NCI-H69 (cell line): ENCODE measurements around the gene CCNC.

Experiments used
- DNase-seq: peaks from one replicate; lab custom pipeline; 2025; lab: John Stamatoyannopoulos, UW

The CCNC gene, protein sequence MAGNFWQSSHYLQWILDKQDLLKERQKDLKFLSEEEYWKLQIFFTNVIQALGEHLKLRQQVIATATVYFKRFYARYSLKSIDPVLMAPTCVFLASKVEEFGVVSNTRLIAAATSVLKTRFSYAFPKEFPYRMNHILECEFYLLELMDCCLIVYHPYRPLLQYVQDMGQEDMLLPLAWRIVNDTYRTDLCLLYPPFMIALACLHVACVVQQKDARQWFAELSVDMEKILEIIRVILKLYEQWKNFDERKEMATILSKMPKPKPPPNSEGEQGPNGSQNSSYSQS

DNA sequence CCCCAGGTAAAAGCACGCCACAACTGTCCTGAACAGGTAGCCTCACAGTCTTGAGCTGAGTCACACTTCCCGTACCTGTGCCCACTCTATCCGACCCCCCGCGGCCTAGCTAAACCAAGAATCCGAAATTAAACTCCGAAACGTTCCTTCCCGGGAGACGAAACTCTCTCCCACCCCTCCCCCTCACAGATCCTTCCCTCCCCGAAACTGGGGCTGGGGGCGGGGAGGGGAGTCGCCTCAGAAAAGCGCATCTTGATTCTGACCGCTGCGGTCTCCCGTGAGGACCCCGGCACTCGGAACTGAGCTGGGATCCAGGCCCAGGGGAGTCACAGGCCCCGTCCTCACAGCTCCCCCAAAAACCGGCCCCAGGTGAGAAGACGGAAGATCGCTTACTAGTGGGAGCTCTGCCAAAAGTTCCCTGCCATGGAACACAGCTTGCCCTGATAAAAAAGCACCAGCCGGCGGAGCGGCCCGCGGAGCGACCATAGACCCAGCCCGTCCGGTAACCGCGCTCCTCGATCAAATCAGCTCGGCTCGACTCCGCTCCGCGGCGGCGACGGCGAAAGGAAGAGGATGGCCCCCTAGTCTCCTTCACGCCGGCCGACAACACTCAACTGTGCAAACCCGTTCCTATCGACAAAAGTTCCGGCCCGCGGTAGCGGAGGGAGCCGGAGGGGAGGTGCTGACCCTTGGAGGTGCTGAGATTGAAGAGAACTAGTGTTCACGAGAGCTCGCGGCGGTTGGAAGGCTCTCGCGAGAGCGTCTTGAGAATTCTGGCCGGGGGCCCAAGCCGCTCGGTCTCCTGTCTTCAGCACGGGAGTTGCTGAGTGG lies at the start of gene CCNC:
Gene CCNC (minus strand): TSS at position 558 of the 831 bp plus-strand sequence. CDS start 133 bp downstream, at position 425.
- peak; percentile 99 for DNase-seq

DNA sequence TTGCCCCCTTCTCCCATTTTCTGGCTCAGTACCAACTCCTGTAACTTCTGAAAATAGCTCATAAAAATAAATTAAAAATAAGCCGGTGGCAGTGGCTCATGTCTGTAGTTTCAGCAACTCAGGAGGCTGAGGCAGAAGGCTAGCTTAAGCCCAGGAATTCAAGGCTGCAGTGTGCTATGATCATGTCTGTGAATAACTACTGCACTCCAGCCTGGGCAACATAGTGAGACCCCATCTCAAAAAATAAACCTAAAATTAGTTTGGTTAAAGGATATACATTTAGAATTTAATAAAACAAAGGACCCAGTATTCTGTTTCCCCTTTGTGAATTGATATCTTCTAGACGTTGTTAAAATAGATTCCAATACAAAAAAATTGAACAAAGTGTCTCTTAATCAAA lies 48.7 kb upstream of the CCNC start:
- no peak for DNase-seq

DNA sequence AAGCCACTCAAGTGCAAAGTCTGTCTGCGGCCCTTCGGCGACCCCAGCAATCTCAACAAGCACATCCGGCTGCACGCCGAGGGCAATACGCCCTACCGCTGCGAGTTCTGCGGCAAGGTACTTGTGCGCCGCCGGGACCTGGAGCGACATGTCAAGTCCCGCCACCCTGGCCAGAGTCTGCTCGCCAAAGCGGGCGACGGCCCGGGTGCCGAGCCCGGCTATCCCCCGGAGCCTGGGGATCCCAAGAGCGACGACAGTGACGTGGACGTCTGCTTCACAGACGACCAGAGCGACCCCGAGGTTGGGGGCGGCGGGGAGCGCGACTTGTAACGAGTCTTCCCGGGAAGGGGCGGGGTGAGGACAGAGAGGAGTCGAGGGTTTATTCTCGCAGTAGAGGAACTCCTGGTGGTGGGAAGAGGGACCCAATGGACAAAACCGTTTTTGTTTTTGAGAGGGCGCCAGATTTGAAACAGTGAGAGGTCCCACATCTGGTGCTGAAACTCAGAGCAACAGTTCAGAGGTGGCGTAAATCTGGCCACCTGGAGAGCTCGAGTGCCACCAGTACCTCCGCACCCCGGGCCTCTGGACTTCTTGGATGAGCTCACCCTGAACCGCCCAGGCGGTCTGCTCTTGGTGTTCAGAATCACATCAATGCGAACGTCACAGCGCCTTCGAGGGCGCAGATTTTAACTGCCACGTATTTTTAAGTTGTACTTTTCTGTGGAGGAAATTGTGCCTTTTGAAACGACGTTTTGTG lies 46.1 kb upstream of the CCNC start:
- peak; percentile 82 for DNase-seq

DNA sequence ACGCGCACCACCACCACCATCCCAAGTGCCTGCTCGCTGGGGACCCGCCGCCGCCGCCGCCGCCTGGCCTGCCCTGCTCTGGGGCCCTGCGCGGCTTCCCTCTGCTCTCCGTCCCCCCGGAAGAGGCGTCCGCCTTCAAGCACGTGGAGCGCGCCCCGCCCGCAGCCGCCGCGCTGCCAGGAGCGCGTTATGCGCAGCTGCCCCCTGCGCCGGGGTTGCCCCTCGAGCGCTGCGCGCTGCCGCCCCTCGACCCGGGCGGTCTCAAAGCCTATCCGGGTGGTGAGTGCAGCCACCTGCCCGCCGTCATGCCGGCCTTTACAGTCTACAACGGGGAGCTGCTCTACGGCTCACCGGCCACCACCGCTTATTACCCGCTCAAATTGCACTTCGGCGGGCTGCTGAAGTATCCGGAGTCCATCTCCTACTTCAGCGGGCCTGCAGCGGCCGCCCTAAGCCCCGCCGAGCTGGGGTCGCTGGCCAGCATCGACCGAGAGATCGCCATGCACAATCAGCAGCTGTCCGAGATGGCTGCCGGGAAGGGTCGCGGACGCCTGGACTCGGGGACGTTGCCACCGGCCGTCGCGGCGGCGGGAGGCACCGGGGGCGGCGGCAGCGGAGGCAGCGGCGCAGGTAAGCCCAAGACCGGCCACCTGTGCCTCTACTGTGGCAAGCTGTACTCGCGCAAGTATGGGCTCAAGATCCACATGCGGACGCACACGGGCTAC lies 45.4 kb upstream of the CCNC start:
- peak; percentile 85 for DNase-seq

DNA sequence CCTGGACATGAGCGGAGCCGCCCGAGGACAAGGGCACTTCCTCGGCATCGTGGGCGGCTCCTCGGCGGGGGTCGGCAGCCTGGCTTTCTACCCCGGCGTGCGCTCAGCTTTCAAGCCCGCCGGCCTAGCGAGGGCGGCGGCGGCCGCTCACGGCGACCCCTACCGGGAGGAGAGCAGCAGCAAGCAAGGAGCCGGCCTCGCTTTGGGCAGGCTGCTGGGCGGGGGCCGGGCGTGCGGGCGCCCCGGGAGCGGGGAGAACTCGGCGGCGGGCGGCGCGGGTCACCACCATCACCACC lies 44.9 kb upstream of the CCNC start:
- DNase-seq, result peak; percentile 83

DNA sequence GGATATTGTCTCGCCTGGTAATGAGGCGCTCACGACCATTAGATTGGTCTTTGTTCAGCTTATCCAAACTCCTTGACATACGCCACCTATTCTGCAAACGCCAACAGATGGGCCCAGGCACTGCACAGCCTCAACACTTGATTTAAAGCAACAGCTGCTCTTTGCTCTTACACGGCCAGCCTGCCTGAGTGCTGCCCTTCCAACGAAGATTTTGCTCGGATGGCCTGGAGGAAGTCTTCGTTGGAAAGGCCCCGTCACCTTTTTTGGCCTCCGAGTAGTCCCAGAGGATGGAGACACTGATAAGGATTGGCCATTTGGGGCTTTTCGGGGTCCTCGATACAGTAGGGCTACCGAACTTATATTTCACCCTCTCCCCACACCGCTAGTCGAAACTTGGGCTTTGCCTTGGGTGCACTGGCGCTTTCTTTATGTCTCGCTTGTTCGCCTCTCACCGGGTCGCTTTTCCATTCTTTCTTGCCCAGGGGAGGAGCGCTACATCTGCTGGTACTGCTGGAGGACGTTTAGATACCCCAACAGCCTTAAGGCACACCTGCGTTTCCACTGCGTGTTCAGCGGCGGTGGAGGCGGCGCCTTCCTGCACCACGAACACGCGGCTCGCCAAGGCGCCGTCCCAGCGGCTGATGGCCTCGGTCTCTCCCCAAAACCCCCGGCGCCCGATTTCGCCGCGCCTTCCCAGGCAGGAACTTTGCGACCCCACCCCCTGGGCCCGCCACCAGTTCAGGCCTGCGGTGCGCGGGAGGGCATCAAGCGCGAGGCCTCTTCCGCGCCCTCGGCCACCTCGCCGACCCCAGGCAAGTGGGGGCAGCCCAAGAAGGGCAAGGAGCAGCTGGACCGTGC lies 44.3 kb upstream of the CCNC start:
- peak; percentile 84 for DNase-seq

DNA sequence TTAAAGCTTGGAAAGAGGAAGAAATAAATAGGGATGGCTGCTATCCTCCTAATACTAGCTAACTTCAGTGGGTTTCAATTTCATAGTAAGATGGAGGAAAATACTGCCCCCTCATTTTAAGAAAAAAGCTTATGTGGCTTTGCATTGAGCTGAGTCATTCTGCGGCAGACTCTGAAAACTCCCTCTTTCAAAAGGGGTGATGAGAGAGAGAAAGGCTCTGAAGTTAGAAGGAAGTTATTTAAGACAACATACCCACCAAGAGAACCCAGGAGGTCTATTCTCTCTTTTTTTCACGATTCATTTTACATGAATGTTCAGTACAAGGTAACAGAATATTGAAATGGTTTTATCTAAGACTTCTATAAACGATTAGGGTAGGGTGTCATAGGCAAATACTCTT lies 42.7 kb upstream of the CCNC start:
- DNase-seq, result no peak

DNA sequence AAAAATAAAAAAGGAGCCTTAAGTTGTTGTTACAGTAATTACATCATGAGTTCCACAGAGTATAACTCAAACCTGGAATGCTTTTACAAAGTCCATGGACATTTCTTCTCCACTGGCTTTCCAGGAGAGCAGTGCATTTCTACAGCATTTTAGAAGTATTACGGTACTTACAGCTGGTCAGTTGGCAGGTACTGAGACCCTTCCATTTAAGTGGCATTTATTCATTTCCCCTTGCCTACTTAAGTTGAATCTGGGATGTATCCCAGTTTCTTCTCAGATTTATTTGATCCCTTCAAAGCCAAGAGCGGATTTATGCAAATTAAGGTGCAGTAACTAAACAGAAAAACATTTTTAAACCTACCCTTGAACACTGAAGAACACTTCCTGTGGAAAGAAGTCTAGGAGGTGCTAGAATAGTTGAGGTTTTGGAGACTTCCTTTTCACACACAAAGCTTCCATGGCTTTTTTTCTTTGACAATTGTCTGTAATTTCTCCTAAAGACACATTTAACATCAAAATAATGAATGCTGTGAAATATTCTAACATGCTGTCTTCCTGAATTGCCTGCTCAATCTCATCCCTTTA lies 41.5 kb upstream of the CCNC start:
- DNase-seq, result no peak

DNA sequence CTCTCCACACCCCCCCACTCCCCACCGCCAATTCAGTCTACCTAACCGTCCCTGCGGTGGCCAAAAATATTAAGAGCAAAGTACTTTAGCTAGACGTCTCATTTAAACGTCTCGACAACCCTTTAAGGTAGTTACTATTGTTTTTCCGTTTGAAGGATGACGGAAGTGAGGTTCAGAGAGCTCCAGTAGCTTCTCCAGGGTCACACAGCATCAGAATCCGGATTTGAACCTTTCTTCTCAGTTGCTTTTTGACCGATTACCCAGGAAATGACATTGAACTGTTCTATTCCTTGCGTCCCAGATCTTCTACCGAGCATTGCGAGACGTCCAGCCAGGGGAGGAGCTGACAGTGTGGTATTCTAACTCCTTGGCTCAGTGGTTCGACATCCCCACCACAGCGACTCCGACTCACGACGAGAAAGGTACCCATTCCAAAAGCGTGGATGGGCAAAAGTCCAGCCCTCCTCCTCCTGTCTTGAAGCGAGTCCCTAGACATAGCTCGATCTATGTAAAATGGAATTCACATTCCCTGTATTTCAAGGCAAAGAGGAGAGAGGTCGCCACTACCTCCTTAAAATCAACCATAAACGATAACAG lies 40.5 kb upstream of the CCNC start:
- no peak for DNase-seq

DNA sequence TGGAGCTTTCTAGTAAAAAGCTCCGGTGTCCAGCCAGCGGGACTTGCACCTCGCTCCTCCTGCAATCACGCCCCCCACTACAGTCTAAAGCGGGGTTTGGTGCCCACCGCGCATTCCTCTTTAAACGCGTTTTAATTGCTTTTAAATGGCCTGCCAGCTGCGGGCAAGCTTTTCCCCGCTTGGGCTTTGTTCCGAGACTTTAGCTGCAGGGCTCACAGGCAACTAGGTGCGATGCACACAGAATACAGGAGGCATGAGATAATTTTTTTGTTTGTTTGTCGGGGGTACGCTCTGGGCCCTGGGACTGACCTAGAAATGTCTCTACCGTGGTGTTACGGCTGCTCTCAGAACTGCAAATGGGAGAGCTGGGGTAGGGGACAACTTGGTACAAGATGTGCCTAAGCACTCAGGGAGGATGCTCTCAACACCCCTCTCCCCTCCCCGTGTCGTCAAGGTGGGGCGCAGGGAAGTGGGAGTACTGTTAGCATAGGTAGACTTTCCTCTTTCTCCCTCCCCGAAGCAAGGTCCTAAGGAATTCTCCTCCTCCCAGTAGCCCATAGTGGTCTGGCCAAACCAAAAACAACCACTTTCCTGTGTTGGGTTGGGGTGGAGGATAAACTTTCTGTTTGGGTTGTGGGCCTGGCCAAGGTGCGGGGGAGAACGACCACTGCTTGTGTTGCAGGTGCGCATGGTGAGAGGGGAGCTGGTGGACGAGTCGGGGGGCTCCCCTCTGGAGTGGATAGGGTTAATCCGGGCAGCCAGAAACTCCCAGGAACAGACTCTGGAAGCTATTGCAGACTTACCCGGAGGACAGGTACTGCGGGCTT lies 39.8 kb upstream of the CCNC start:
- no peak for DNase-seq

DNA sequence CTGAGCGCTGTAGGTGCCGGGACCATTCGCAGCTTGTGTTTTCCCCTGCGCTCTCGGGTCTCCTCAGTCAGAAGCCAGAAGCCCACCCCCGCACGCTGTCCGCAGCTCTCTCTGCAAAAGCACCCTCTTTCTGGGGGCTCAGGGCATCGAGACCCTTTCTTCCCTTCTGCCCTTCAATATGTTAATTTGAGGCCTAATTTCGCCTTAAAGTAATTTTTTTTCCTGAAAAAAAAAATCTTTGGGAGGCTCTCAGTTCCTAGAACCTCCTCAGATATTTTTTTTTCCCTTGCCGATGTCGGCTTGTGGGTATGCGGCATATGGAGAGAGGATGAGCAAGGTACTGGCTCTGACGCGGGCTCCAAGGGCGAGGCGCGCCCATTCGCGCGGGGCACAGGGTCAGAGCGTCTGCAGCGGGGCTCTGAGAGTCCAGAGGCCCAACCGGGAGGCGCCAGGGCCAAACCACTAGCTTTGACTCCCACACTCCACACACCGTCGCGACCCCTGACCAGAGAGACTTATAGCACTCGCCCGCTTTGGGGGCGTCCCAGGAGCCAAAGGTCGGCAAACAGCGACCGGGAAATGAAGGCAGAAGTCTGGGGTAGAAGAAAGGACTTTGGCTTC lies 39.1 kb upstream of the CCNC start:
- DNase-seq, result no peak

DNA sequence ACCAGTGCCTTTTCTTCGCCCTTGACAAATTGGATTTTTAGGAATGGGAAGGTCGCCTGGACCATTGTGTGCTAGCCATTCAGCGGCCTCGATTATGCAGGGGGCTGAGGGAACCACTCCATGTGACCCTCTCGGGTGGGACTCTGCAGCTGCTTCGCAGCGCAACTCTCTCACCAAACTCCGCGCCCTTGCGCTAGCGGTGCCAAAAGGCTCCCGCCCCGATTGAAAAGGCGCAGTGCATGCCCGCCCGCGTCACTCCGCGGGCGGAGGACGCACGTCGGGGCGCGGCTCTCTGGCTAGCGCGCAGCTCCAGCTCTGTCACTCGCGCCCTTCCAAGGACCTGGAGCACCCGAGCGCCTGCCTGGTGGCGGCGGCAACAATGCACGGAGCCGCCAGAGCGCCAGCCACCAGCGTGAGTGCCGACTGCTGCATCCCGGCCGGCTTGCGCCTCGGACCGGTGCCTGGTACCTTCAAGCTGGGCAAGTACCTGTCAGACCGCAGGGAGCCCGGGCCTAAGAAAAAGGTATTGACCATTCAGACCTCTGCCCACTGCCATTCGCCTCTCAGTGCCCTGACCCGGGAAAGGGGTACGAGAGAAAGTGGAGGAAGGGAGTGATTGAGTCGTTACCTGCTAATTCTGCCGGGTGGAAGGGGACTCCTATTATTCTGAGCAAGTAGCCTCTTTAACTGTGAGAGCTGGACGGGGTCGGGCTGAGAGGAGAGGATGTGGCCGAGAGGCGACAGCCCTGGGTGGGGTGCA lies 38.4 kb upstream of the CCNC start, which contains the start of gene PRDM13:
Gene PRDM13 (plus strand): TSS at position 178 of the 760 bp plus-strand sequence. CDS start 202 bp downstream, at position 380.
- DNase-seq, result peak; percentile 19

DNA sequence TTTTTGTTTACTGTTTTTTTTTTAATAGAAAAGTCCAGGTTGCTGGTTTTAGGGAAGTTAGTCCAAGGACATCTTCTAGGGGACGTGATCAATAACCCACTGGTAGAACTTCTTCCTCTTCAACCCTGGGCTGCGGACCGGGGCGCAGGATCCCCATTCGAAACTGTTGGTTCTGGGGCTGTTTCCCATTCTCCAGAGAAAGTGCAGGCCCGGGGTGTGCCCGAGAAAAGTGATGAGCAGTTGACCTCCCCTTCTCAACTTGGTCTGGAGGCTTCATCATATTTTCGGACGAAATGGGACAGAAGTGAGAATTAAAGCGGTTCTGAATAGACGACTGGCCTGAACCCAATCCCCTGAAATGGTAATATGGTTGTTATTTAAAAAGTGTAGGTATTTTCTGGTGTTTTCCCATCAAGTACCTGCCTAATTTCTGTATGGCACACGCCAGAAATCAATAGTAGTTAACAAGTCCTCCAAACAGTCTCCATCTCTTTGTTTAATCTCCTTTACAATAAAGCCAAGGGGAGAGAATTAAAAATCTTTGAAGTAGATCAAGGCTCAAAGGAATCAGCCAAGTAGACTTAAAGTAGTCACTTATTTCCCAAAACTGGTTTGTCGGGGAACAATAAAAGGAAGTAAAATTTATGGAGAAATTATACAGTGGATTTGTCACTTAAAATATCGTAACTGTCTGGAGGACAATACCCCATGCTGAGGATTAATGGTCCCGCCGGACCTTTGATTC lies 37.6 kb upstream of the CCNC start:
- DNase-seq, result no peak

DNA sequence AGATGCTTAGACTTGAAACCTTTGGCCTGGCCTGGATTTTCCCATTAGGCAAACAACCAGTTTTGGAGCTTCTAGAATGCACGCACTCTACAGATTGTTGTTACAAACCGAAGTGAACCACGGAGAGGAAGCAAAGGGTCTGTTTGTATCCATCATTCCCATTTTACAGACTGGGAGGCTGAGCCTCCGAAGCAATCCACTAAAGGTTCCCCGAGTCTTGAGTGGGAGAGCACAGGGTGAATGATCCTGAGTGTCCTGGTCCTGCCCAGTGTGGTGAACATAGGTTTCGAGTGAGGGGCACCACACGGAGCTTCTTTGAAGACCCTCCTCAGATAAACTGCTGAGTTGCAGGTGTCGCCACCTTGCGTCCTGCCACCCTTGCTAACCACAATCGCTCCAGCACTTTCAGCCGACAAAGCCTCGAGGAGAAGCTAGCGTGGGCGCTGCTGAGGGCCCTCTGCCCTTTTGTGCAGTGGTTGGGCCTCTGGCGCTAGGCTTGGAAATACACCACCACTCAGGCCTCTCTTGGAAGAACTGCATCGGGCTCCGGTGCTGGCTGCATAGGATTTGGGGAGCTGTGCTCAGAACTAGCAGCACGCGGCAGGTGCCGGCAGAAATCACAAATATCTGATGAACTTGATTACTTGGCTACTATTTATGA lies 36.7 kb upstream of the CCNC start:
- no peak for DNase-seq

DNA sequence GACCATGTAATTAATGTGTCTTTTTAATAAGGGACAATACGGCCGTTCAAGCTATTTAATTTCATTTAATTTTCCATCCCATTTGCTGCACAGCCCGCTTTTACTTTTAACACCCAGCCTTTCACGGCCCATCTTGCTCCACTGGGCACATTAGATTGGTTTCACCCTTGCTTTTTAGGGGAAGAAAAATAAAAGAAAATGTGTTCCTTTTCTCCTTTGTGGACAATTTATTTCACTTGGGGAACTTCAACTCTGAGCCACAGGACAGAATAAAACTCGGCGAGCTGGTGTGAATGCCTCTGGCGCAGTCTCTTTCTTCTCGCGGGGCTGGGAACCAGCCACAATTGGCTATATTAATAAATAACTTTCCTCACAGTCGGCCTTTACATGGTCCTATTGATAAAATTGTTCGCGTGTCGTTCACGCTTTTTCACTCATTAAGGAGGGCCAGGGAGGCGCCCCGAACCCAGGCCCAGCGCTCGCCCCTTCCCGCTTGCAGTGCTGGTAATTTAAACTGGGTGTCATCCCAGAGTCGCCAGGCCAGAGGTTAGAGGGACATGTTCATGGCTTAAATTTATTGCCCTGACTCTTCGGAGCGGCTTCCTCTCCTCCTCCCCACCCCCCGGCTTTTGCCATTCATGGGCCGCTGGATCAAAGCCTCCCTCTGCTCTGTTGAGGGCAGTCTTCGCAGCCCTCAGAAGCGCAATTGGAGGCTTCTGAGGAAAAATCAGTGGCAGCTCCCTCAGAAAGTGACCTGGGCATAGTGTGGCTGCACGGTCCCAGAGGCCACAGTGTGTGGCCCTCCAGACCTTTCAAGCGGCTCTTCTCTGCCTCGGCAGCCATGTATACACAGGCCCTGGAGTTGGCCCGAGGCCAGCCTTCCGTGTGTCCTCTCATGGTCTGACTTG lies 36.0 kb upstream of the CCNC start:
- DNase-seq, result no peak
